Smooth muscle cell of the brain vasculature (primary cell): ENCODE data around the gene FOXD4L5.
"Not testable (repeated sequence)": the region's sequence is repeated elsewhere in the genome, so short reads cannot be mapped to it uniquely, and the experiment has no call there.

ENCODE experiments used
- DNase-seq: peaks from one replicate; pipeline ENCODE4 v3.0.0-alpha.2; 2012; ENCODE audit warnings: low read depth, low spot score

The FOXD4L5 gene

DNA sequence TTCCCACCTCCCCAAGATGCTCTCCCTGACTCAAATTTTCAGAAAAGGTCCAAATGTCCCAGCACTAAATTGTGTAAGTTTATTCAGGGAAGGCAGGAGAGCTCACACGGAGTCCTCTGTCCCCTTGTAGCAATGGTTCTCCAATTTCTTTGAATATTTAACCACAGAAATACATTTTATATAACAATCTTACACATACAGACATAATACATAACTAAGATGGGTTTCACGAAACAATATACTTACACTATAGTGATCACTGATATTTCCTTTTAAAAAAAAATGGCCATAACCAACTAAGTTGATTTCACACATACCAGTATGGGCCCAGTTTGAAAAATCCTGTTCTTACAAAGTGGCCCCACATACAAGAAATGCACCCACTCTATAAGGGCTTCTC is at the start of gene FOXD4L5:
TSS of gene FOXD4L5 (minus strand) at position 101 of the 400 bp plus-strand sequence. CDS start 832 bp downstream, outside the sequence.
- DNase-seq = not testable (repeated sequence)

DNA sequence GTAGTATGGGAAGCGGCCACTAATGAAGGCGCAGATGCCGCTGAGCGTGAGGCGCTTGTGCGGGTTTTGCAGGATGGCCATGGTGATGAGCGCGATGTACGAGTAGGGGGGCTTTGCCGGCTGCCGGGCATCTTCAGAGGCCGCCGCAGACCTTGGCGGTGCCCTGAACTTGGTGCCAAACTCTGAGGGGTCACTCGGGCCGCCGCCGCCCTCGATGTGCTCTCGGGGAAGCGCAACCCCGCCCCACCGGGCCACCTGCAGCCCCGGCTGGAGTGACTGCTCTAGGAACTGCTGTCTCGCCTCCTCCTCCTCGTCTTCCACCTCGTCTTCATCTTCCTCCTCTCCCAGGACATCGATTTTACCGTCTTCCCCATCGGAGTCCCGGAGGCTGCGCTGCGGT is 1.1 kb downstream of the FOXD4L5 start:
- not testable (repeated sequence) for DNase-seq

DNA sequence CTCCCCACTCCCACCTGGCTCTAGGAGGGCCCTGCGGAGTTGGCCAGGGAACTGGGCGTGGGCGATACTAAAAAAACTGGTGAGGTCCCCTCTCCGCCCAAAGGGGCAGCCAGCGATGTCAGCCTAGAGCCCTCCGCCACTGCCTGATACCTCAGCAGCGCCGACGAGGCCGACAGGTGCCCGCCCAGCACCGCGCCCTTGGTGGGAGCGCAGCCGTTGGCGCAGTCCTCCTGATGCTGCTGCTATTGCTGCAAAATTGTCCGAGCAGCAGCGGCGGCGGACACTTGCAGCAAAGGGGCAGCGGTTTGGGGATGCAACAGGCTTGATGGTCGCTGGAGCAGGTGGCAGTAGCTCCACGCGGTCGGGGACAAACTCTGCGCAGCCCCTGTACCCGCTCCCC is 2.0 kb downstream of the FOXD4L5 start:
- not testable (repeated sequence) for DNase-seq
